SH-SY5Y (cell line): ENCODE measurements around the gene NAA10.
A peak's percentile ranks its signal among the peaks of the same experiment; 100 is the strongest.

Experiments
- GATA2 ChIP-seq: IDR thresholded peaks from 2 replicates; pipeline ENCODE4 v1.6.1; 2011; ENCODE audit warnings: mild to moderate bottlenecking, low read depth, low read length
- GATA3 ChIP-seq: IDR thresholded peaks from 2 replicates; pipeline ENCODE4 v1.6.1; 2011; ENCODE audit warnings: low read depth, mild to moderate bottlenecking, low read length, moderate library complexity

DNA sequence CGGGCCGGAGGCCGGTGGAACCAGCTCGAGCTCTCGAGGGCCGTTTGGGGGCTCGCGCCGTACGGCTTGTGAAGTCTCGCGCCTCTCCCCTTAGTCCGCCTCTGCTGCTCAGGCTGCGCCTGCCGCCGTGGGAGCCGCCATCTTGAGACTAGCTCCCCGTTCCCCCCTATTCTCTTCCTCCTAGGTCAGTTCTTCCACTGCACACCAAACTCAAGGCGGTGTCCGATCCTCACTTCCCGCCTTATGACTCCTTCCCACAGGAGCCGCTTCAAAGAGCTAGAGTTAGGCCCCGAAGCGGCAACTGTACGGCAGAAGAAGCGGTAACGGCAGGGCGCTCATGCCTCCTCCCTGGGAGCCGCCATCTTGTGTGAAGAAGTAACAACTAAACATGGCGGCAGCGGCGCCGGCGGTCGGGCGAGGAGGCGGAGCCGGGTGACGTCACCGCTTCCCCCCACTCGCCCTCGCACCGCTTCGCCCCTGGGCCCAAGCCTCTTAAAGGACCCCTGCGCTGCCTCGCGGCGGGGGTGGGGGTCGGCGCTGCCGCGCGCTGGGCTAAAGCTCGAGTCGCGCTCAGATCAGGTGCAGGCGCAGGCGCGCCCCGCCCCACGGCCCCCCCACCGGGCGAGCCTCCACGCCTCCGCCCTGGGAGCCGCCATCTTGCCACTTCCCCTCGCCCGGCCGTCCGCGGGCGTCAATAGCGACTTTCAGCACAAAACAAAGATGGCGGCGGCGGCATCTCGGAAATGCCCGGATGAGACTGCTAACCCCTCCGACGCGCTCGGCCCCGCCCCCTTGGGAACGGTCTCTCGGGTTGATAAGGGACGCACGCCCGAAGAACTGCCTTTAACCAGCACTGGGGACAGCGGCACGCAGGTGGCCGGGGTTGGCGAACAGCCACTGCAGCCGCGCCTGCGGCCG, 36.9 kb upstream of the NAA10 start, which contains the start of gene HCFC1:
- TF ChIP-seq GATA3 (no peak), GATA2 (0 out of 2 replicates have a peak, but pooled peaks have one; percentile 38)
